Parathyroid adenoma (tissue), 2 donors: ENCODE measurements around the gene MYO19.

Experiments
- H2AFZ ChIP-seq: fragments of 300-600 bp; sonication (generic); one replicate; pipeline ENCODE4 v1.7.0; 2017; ENCODE audit warnings: antibody characterized with exemption, mild to moderate bottlenecking
- H3K27ac ChIP-seq: fragments of 300-600 bp; sonication (generic); one replicate; pipeline ENCODE4 v1.7.0; 2017
- H3K27me3 ChIP-seq: fragments of 300-600 bp; sonication (generic); one replicate; pipeline ENCODE4 v1.7.0; 2017; ENCODE audit warnings: low read length; ENCODE audit not compliant: control insufficient read depth, insufficient read depth
- H3K36me3 ChIP-seq: fragments of 300-600 bp; sonication (generic); one replicate; pipeline ENCODE4 v1.7.0; 2017; ENCODE audit warnings: low read length; ENCODE audit not compliant: control insufficient read depth, insufficient read depth
- H3K4me1 ChIP-seq: fragments of 300-600 bp; sonication (generic); one replicate; pipeline ENCODE4 v1.7.0; 2017; ENCODE audit warnings: control low read depth
- H3K4me2 ChIP-seq: fragments of 300-600 bp; sonication (generic); one replicate; pipeline ENCODE4 v1.7.0; 2017; ENCODE audit warnings: low read length
- H3K4me3 ChIP-seq: fragments of 300-600 bp; sonication (generic); one replicate; pipeline ENCODE4 v1.7.0; 2017; ENCODE audit warnings: low read depth, low read length
- H3K79me2 ChIP-seq: fragments of 300-600 bp; sonication (generic); one replicate; pipeline ENCODE4 v1.7.0; 2017; ENCODE audit warnings: control low read depth
- H3K9ac ChIP-seq: fragments of 300-600 bp; sonication (generic); one replicate; pipeline ENCODE4 v1.7.0; 2017; ENCODE audit warnings: mild to moderate bottlenecking
- H3K9me3 ChIP-seq: fragments of 300-600 bp; sonication (generic); one replicate; pipeline ENCODE4 v1.7.0; 2017; ENCODE audit warnings: low read length; ENCODE audit not compliant: control insufficient read depth
- CTCF ChIP-seq: fragments of 300-600 bp; sonication (generic); IDR thresholded peaks from one replicate; pipeline ENCODE4 v1.7.0; 2017; ENCODE audit warnings: antibody characterized with exemption, mild to moderate bottlenecking
- donor health status: primary hyperparathyroidism.

The MYO19 gene

GRCh38 chr17:36463916-36464764 is 70.5 kb downstream of the MYO19 start:
- no peaks in the 10 kb centered on the region for H3K27me3 ChIP-seq
- no peak overlapping the region for H3K4me2 ChIP-seq
- no peaks in the 10 kb centered on the region for H3K4me1 ChIP-seq
- no peaks in the 10 kb centered on the region for H3K79me2 ChIP-seq
- no peaks in the 10 kb centered on the region for H3K9me3 ChIP-seq
- H3K9ac ChIP-seq, result no peak overlapping the region
- H3K36me3 ChIP-seq, result no peaks in the 10 kb centered on the region
- peak overlapping the region; percentile 3 for H2AFZ ChIP-seq
- H3K27ac ChIP-seq, result no peak overlapping the region
- TF ChIP-seq CTCF, result no peak
- no peak overlapping the region for H3K4me3 ChIP-seq

GRCh38 chr17:36461330-36462110 is 73.1 kb downstream of the MYO19 start:
- TF ChIP-seq CTCF, result no peak
- Histone ChIP-seq H3K4me2 (no peak overlapping the region), H2AFZ (no peak overlapping the region), H3K36me3 (no peaks in the 10 kb centered on the region), H3K27me3 (no peaks in the 10 kb centered on the region), H3K79me2 (no peaks in the 10 kb centered on the region), H3K27ac (no peak overlapping the region), H3K4me1 (no peaks in the 10 kb centered on the region), H3K9ac (no peak overlapping the region), H3K9me3 (no peaks in the 10 kb centered on the region), H3K4me3 (no peak overlapping the region)

GRCh38 chr17:36460265-36460937 is 74.3 kb downstream of the MYO19 start:
- no peak overlapping the region for H2AFZ ChIP-seq
- H3K9me3 ChIP-seq, result no peaks in the 10 kb centered on the region
- no peaks in the 10 kb centered on the region for H3K36me3 ChIP-seq
- H3K4me3 ChIP-seq, result no peak overlapping the region
- H3K27me3 ChIP-seq, result no peaks in the 10 kb centered on the region
- H3K79me2 ChIP-seq, result no peaks in the 10 kb centered on the region
- no peak overlapping the region for H3K9ac ChIP-seq
- no peak overlapping the region for H3K27ac ChIP-seq
- no peak overlapping the region for H3K4me2 ChIP-seq
- no peaks in the 10 kb centered on the region for H3K4me1 ChIP-seq
- no peak for TF ChIP-seq CTCF

GRCh38 chr17:36459601-36460000 is 75.1 kb downstream of the MYO19 start:
- Histone ChIP-seq H3K4me2 (no peak overlapping the region), H3K79me2 (no peaks in the 10 kb centered on the region), H3K4me1 (no peaks in the 10 kb centered on the region), H3K36me3 (no peaks in the 10 kb centered on the region), H3K9me3 (no peaks in the 10 kb centered on the region), H3K27me3 (no peaks in the 10 kb centered on the region), H3K27ac (no peak overlapping the region), H3K9ac (no peak overlapping the region), H3K4me3 (no peak overlapping the region), H2AFZ (no peak overlapping the region)
- TF ChIP-seq CTCF, result no peak
